Neural cell (in vitro differentiated cells): Measurements from ENCODE around the gene ST8SIA4. TPM values are rescaled to one million over a fixed set of nuclear protein-coding genes. Genes with fewer than 3 reads are reported as not detected.

Source experiments
- H2AFZ ChIP-seq: fragments of 200-600, 300-800 bp; sonication (generic), shearing (Covaris generic); 2 replicates; pipeline ENCODE4 v1.6.0; 2014; ENCODE audit warnings: low read depth, mild to moderate bottlenecking, antibody characterized with exemption, low read length, moderate library complexity
- H3F3A ChIP-seq: fragments of 200-600 bp; shearing (Covaris generic); 2 replicates; pipeline ENCODE4 v1.6.1; 2016; ENCODE audit warnings: mild to moderate bottlenecking, moderate library complexity, mixed read lengths, antibody characterized with exemption, low read length; ENCODE audit not compliant: insufficient read depth, poor library complexity, severe bottlenecking
- H3K27ac ChIP-seq: fragments of 200-600, 300-800 bp; sonication (generic), shearing (Covaris generic); 2 replicates; pipeline ENCODE4 v1.5.1; 2014; ENCODE audit warnings: mild to moderate bottlenecking, low read length, moderate library complexity
- H3K27me3 ChIP-seq: fragments of 300-800, 200-600 bp; sonication (generic), shearing (Covaris generic); 2 replicates; pipeline ENCODE4 v1.6.0; 2014; ENCODE audit warnings: mild to moderate bottlenecking, low read depth, low read length, moderate library complexity; ENCODE audit not compliant: insufficient read depth
- H3K36me3 ChIP-seq: fragments of 300-800, 200-600 bp; sonication (generic), shearing (Covaris generic); 2 replicates; pipeline ENCODE4 v1.5.1; 2014; ENCODE audit warnings: mild to moderate bottlenecking, antibody characterized with exemption, low read length, moderate library complexity; ENCODE audit not compliant: insufficient read depth
- H3K4me2 ChIP-seq: fragments of 300-800, 200-600 bp; sonication (generic), shearing (Covaris generic); 2 replicates; pipeline ENCODE4 v1.6.0; 2014; ENCODE audit warnings: mild to moderate bottlenecking, low read length
- H3K4me3 ChIP-seq: fragments of 300-800, 200-600 bp; sonication (generic), shearing (Covaris generic); 2 replicates; pipeline ENCODE4 v1.5.1; 2014; ENCODE audit warnings: mild to moderate bottlenecking, low read length, moderate library complexity
- H3K79me2 ChIP-seq: fragments of 200-600 bp; shearing (Covaris generic); replicated peaks from 2 replicates; pipeline ENCODE4 v1.6.0; 2014; ENCODE audit warnings: mild to moderate bottlenecking, low read length, moderate library complexity; ENCODE audit not compliant: insufficient read depth
- H3K9ac ChIP-seq: fragments of 300-800, 200-600 bp; sonication (generic), shearing (Covaris generic); 2 replicates; pipeline ENCODE4 v1.6.1; 2016; ENCODE audit warnings: mild to moderate bottlenecking, low read length, mixed read lengths
- H3K9me2 ChIP-seq: fragments of 200-600 bp; shearing (Covaris generic); 2 replicates; pipeline ENCODE4 v1.6.1; 2016; ENCODE audit warnings: mild to moderate bottlenecking, low read length, mixed read lengths; ENCODE audit not compliant: insufficient read depth
- H3K9me3 ChIP-seq: fragments of 200-600, 300-800 bp; sonication (generic), shearing (Covaris generic); 2 replicates; pipeline ENCODE4 v1.6.1; 2016; ENCODE audit warnings: mild to moderate bottlenecking, mixed run types, low read length, moderate library complexity, mixed read lengths
- H4K20me1 ChIP-seq: fragments of 200-600 bp; shearing (Covaris generic); 2 replicates; pipeline ENCODE4 v1.6.1; 2016; ENCODE audit warnings: mild to moderate bottlenecking, mixed run types; ENCODE audit not compliant: insufficient read depth
- EP300 ChIP-seq: fragments of 450-650 bp; conservative IDR thresholded peaks from 2 replicates; pipeline ENCODE4 v1.6.1; 2014; ENCODE audit warnings: antibody characterized with exemption, mild to moderate bottlenecking, moderate library complexity; ENCODE audit not compliant: poor library complexity, severe bottlenecking
- EZH2 ChIP-seq: fragments of 200-600, 300-800 bp; shearing (Covaris generic), sonication (generic); IDR thresholded peaks from 2 replicates; pipeline ENCODE4 v1.6.1; 2014; ENCODE audit warnings: antibody characterized with exemption, low read length, borderline replicate concordance, mild to moderate bottlenecking; ENCODE audit not compliant: insufficient read depth, poor library complexity, severe bottlenecking
- MXI1 ChIP-seq: fragments of 450-650 bp; conservative IDR thresholded peaks from 2 replicates; pipeline ENCODE4 v1.6.1; 2014; ENCODE audit warnings: antibody characterized with exemption, mild to moderate bottlenecking; ENCODE audit not compliant: poor library complexity, severe bottlenecking
- POLR2AphosphoS5 ChIP-seq: IDR thresholded peaks from 2 replicates; pipeline ENCODE4 v1.6.1; 2012
- RAD21 ChIP-seq: fragments of 450-650 bp; conservative IDR thresholded peaks from 2 replicates; pipeline ENCODE4 v1.6.1; 2014; ENCODE audit warnings: antibody characterized with exemption, mild to moderate bottlenecking, moderate library complexity
- SMC3 ChIP-seq: fragments of 450-650 bp; conservative IDR thresholded peaks from 2 replicates; pipeline ENCODE4 v1.6.1; 2014; ENCODE audit warnings: antibody characterized with exemption, mild to moderate bottlenecking, moderate library complexity; ENCODE audit not compliant: poor library complexity
- TAF1 ChIP-seq: IDR thresholded peaks from 2 replicates; pipeline ENCODE4 v1.6.1; 2012; ENCODE audit warnings: low read depth
- polyA plus RNA-seq: library from polyadenylated mRNA; depleted of rRNA; stranded (reverse); fragments of >200 nt; gene quantifications from 2 replicates; pipeline ENCODE4 v1.2.3, GENCODE V29; 2014
- TF ChIP-seq, protein P1 (sequence below): IDR thresholded peaks from 2 replicates; pipeline ENCODE4 v1.6.1; 2012; ENCODE audit warnings: borderline replicate concordance
- TF ChIP-seq, protein P2 (sequence below): fragments of 450-650 bp; IDR thresholded peaks from 2 replicates; pipeline ENCODE4 v1.5.1; 2014; ENCODE audit warnings: antibody characterized with exemption, mild to moderate bottlenecking, moderate library complexity; ENCODE audit not compliant: poor library complexity, severe bottlenecking

Gene ST8SIA4
- polyA plus RNA-seq, 1 donor from 2014 or later = 15.6 TPM

DNA sequence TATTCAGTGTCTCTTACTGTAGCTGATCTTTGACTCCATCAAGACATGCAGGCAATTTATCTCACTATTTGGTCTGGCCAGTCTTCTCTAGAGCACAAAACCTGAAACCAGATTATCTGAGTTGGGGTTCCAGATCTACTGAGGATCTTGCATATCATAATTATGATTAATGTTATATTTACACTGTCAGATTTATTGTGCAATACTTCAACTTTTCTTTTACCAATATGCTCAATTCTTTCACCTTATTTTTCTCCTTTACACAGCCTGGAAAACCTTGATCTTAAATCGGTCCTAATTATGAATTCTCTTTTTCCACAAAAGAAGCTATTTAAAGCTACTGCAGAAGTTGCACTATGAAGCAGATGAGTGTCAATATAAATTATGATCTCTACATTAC, 140.1 kb downstream of the ST8SIA4 start:
- no peaks in the 10 kb centered on the region for H3F3A ChIP-seq
- no peak overlapping the region for H2AFZ ChIP-seq
- H3K4me3 ChIP-seq = no peak overlapping the region
- no peak overlapping the region for H3K9ac ChIP-seq
- H3K9me3 ChIP-seq = no peaks in the 10 kb centered on the region
- no peaks in the 10 kb centered on the region for H3K9me2 ChIP-seq
- no peaks in the 10 kb centered on the region for H3K79me2 ChIP-seq
- H3K36me3 ChIP-seq = no peaks in the 10 kb centered on the region
- H3K4me2 ChIP-seq = no peak overlapping the region
- no peaks in the 10 kb centered on the region for H3K27me3 ChIP-seq
- TF ChIP-seq, protein P1, sequence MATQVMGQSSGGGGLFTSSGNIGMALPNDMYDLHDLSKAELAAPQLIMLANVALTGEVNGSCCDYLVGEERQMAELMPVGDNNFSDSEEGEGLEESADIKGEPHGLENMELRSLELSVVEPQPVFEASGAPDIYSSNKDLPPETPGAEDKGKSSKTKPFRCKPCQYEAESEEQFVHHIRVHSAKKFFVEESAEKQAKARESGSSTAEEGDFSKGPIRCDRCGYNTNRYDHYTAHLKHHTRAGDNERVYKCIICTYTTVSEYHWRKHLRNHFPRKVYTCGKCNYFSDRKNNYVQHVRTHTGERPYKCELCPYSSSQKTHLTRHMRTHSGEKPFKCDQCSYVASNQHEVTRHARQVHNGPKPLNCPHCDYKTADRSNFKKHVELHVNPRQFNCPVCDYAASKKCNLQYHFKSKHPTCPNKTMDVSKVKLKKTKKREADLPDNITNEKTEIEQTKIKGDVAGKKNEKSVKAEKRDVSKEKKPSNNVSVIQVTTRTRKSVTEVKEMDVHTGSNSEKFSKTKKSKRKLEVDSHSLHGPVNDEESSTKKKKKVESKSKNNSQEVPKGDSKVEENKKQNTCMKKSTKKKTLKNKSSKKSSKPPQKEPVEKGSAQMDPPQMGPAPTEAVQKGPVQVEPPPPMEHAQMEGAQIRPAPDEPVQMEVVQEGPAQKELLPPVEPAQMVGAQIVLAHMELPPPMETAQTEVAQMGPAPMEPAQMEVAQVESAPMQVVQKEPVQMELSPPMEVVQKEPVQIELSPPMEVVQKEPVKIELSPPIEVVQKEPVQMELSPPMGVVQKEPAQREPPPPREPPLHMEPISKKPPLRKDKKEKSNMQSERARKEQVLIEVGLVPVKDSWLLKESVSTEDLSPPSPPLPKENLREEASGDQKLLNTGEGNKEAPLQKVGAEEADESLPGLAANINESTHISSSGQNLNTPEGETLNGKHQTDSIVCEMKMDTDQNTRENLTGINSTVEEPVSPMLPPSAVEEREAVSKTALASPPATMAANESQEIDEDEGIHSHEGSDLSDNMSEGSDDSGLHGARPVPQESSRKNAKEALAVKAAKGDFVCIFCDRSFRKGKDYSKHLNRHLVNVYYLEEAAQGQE = no peak
- TF ChIP-seq SMC3 (no peak), TAF1 (no peak), RAD21 (no peak), EZH2 (no peak), MXI1 (no peak), POLR2AphosphoS5 (no peak)
- TF ChIP-seq, protein P2, sequence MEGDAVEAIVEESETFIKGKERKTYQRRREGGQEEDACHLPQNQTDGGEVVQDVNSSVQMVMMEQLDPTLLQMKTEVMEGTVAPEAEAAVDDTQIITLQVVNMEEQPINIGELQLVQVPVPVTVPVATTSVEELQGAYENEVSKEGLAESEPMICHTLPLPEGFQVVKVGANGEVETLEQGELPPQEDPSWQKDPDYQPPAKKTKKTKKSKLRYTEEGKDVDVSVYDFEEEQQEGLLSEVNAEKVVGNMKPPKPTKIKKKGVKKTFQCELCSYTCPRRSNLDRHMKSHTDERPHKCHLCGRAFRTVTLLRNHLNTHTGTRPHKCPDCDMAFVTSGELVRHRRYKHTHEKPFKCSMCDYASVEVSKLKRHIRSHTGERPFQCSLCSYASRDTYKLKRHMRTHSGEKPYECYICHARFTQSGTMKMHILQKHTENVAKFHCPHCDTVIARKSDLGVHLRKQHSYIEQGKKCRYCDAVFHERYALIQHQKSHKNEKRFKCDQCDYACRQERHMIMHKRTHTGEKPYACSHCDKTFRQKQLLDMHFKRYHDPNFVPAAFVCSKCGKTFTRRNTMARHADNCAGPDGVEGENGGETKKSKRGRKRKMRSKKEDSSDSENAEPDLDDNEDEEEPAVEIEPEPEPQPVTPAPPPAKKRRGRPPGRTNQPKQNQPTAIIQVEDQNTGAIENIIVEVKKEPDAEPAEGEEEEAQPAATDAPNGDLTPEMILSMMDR = no peak
- H4K20me1 ChIP-seq = no peaks in the 10 kb centered on the region
- H3K27ac ChIP-seq = no peak overlapping the region

DNA sequence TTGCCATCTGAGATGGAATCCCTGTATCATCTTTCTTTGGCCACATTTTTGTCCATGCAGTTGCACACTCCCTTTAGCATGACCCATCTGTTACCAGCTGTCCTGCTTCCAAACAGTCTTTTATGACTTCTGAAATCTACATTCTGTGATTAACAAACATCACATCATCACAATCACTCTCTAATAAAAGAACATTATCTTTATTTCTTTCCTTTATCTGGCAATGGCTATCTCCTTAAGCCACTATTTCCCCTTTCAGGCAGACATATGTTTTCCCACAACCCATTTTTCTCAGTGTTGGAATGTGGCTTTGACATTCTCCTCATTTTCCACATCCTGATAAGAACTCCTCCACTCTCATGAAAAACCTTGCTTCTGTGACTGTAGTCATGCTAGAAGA, 141.0 kb downstream of the ST8SIA4 start:
- no peak overlapping the region for H3K4me2 ChIP-seq
- TF ChIP-seq, protein P2 = no peak
- TF ChIP-seq MXI1 = no peak
- TF ChIP-seq, protein P1 = no peak
- TF ChIP-seq SMC3 = no peak
- TF ChIP-seq POLR2AphosphoS5 = no peak
- TF ChIP-seq TAF1 = no peak
- TF ChIP-seq EP300 = no peak
- TF ChIP-seq EZH2 = no peak
- no peaks in the 10 kb centered on the region for H3F3A ChIP-seq
- no peaks in the 10 kb centered on the region for H3K79me2 ChIP-seq
- no peaks in the 10 kb centered on the region for H3K36me3 ChIP-seq
- no peak overlapping the region for H3K4me3 ChIP-seq
- H3K27ac ChIP-seq = no peak overlapping the region
- no peak overlapping the region for H3K9ac ChIP-seq
- no peaks in the 10 kb centered on the region for H3K9me2 ChIP-seq
- no peaks in the 10 kb centered on the region for H4K20me1 ChIP-seq
- H3K27me3 ChIP-seq = no peaks in the 10 kb centered on the region
- no peaks in the 10 kb centered on the region for H3K9me3 ChIP-seq
- no peak overlapping the region for H2AFZ ChIP-seq
